GM23338 (cell line): ENCODE results near the gene RIPOR3. TPM values are rescaled to one million over a fixed set of nuclear protein-coding genes. Genes with fewer than 3 reads are reported as not detected.

ENCODE experiments used
- ATAC-seq: fragments of 200-7000 bp; cut with Tn5 transposase; 3 replicates; pipeline ENCODE4 v1.9.1; 2020
- DNase-seq: peaks from one replicate; pipeline ENCODE4 v3.0.0-alpha.2; 2015; ENCODE audit warnings: low spot score
- H2AFZ ChIP-seq: fragments of 200-600 bp; sonication (generic); 2 replicates; pipeline ENCODE4 v1.8.0; 2016; ENCODE audit warnings: antibody characterized with exemption, mild to moderate bottlenecking, moderate library complexity
- H3F3A ChIP-seq: fragments of 200-600 bp; sonication (generic); replicated peaks from 2 replicates; pipeline ENCODE4 v1.8.0; 2017; ENCODE audit warnings: antibody characterized with exemption, mixed run types, low read depth
- H3K27ac ChIP-seq: fragments of 200-600 bp; sonication (generic); 2 replicates; pipeline ENCODE4 v1.6.1; 2016; ENCODE audit warnings: low read depth
- H3K27me3 ChIP-seq: fragments of 200-600 bp; sonication (generic); 2 replicates; pipeline ENCODE4 v1.8.0; 2016; ENCODE audit warnings: mild to moderate bottlenecking, mixed run types, moderate library complexity; ENCODE audit not compliant: insufficient read depth
- H3K36me3 ChIP-seq: fragments of 200-600 bp; sonication (generic); 2 replicates; pipeline ENCODE4 v1.8.0; 2016; ENCODE audit warnings: mild to moderate bottlenecking; ENCODE audit not compliant: insufficient read depth
- H3K4me1 ChIP-seq: fragments of 200-600 bp; sonication (generic); 2 replicates; pipeline ENCODE4 v1.8.0; 2016; ENCODE audit warnings: mild to moderate bottlenecking, moderate library complexity; ENCODE audit not compliant: insufficient read depth
- H3K4me2 ChIP-seq: fragments of 200-600 bp; sonication (generic); 2 replicates; pipeline ENCODE4 v1.7.1; 2017; ENCODE audit warnings: mixed run types
- H3K4me3 ChIP-seq: fragments of 200-600 bp; sonication (generic); 2 replicates; pipeline ENCODE4 v1.6.1; 2016; ENCODE audit warnings: mixed run types
- H3K79me2 ChIP-seq: fragments of 200-600 bp; sonication (generic); replicated peaks from 2 replicates; pipeline ENCODE4 v1.8.0; 2017; ENCODE audit warnings: mild to moderate bottlenecking; ENCODE audit not compliant: insufficient read depth
- H3K9me2 ChIP-seq: fragments of 200-600 bp; sonication (generic); 2 replicates; pipeline ENCODE4 v1.8.0; 2017; ENCODE audit not compliant: insufficient read depth
- H4K20me1 ChIP-seq: fragments of 200-600 bp; sonication (generic); replicated peaks from 2 replicates; pipeline ENCODE4 v1.8.0; 2017; ENCODE audit warnings: mild to moderate bottlenecking; ENCODE audit not compliant: insufficient read depth
- H3K27ac Mint-ChIP-seq: 2 replicates; pipeline ENCODE4 v1.8.0; 2020; ENCODE audit warnings: inconsistent platforms, mild to moderate bottlenecking, moderate library complexity, mixed read lengths
- H3K27me3 Mint-ChIP-seq: 3 replicates; pipeline ENCODE4 v1.8.0; 2022; ENCODE audit warnings: low read depth, mild to moderate bottlenecking, moderate library complexity, mixed read lengths, inconsistent platforms; ENCODE audit not compliant: insufficient read depth, poor library complexity
- H3K36me3 Mint-ChIP-seq: 3 replicates; pipeline ENCODE4 v1.8.0; 2021; ENCODE audit warnings: low read depth, mild to moderate bottlenecking, inconsistent platforms, moderate library complexity, mixed read lengths
- H3K4me1 Mint-ChIP-seq: 3 replicates; pipeline ENCODE4 v1.8.0; 2020; ENCODE audit warnings: mild to moderate bottlenecking, inconsistent platforms, mixed read lengths
- H3K4me3 Mint-ChIP-seq: 3 replicates; pipeline ENCODE4 v1.8.0; 2021; ENCODE audit warnings: moderate library complexity, mild to moderate bottlenecking, inconsistent platforms, mixed read lengths
- H3K9me3 Mint-ChIP-seq: 3 replicates; pipeline ENCODE4 v1.8.0; 2020; ENCODE audit warnings: moderate library complexity, mild to moderate bottlenecking, inconsistent platforms, mixed read lengths
- CREB1 ChIP-seq: fragments of 250-450 bp; sonication (Bioruptor Pico); IDR thresholded peaks from 2 replicates; pipeline ENCODE4 v1.5.0; 2020; ENCODE audit warnings: low read depth, mild to moderate bottlenecking, moderate library complexity
- CTCF ChIP-seq, 2 experiments: fragments of 200-600 bp in 1 of 2; sonication (generic) in 1 of 2; conservative IDR thresholded peaks; 2 replicates each; pipeline versions ENCODE4 v1.5.1 to v1.6.1; 2016 to 2017; ENCODE audit warnings: antibody characterized with exemption in 2 of 2, low read depth in 2 of 2, mild to moderate bottlenecking in 2 of 2, moderate library complexity in 1 of 2
- ETS1 ChIP-seq: IDR thresholded peaks from 2 replicates; pipeline ENCODE4 v1.6.1; 2016; ENCODE audit warnings: antibody characterized with exemption
- EZH2 ChIP-seq: fragments of 200-600 bp; sonication (generic); IDR thresholded peaks from one replicate; pipeline ENCODE4 v1.8.0; 2017; ENCODE audit warnings: antibody characterized with exemption, mild to moderate bottlenecking, low read depth; ENCODE audit not compliant: unreplicated experiment
- EZH2phosphoT487 ChIP-seq: fragments of 200-600 bp; sonication (generic); IDR thresholded peaks from one replicate; pipeline ENCODE4 v1.8.1; 2018; ENCODE audit warnings: antibody characterized with exemption; ENCODE audit not compliant: unreplicated experiment
- JUNB ChIP-seq: IDR thresholded peaks from one replicate; pipeline ENCODE4 v1.6.1; 2016; ENCODE audit warnings: antibody characterized with exemption; ENCODE audit not compliant: unreplicated experiment
- NANOG ChIP-seq: IDR thresholded peaks from 2 replicates; pipeline ENCODE4 v1.6.1; 2016; ENCODE audit warnings: antibody characterized with exemption, borderline replicate concordance
- POLR2AphosphoS5 ChIP-seq: IDR thresholded peaks from 2 replicates; pipeline ENCODE4 v1.6.1; 2016; ENCODE audit warnings: antibody characterized with exemption, low read depth
- REST ChIP-seq: IDR thresholded peaks from one replicate; pipeline ENCODE4 v1.6.1; 2018; ENCODE audit warnings: antibody characterized with exemption; ENCODE audit not compliant: unreplicated experiment
- STAT1 ChIP-seq: IDR thresholded peaks from one replicate; pipeline ENCODE4 v1.6.1; 2016; ENCODE audit warnings: antibody characterized with exemption; ENCODE audit not compliant: unreplicated experiment
- ZNF114 ChIP-seq: fragments of 250-450 bp; sonication (Bioruptor Pico); IDR thresholded peaks from 2 replicates; pipeline ENCODE4 v1.5.0; 2020; ENCODE audit warnings: mild to moderate bottlenecking, moderate library complexity
- ZNF331 ChIP-seq: fragments of 250-450 bp; sonication (Bioruptor Pico); IDR thresholded peaks from 2 replicates; pipeline ENCODE4 v1.5.0; 2020; ENCODE audit warnings: low read depth, mild to moderate bottlenecking, moderate library complexity
- ZNF462 ChIP-seq: fragments of 250-450 bp; sonication (Bioruptor Pico); IDR thresholded peaks from 2 replicates; pipeline ENCODE4 v1.5.0; 2020; ENCODE audit warnings: mild to moderate bottlenecking, moderate library complexity
- polyA plus RNA-seq: library from polyadenylated mRNA; unstranded; fragments of >200 nt; fragmentation: Nextera tagmentation; extraction: Ambion mirVana; gene quantifications from 2 replicates; pipeline ENCODE4 v1.2.1, GENCODE V29; 2016
- total RNA-seq: library from RNA; depleted of rRNA; stranded (reverse); fragments of >200 nt; shearing (Covaris generic); gene quantifications from 2 replicates; pipeline ENCODE4 v1.2.3, GENCODE V29; 2014

Gene RIPOR3
- total and polyA plus RNA-seq, 2 experiments from 2014 or later: 4.9 to 6.3 TPM

GRCh38 chr20:50629670-50630045 lies 61.7 kb downstream of the RIPOR3 start:
- Histone ChIP-seq H3K27ac (no peak overlapping the region), H3F3A (no peaks in the 10 kb centered on the region), H3K4me2 (no peak overlapping the region), H3K4me3 (no peak overlapping the region), H2AFZ (no peak overlapping the region), H3K79me2 (no peaks in the 10 kb centered on the region), H3K27me3 (no peaks in the 10 kb centered on the region), H3K36me3 (no peaks in the 10 kb centered on the region), H4K20me1 (no peaks in the 10 kb centered on the region), H3K9me2 (no peaks in the 10 kb centered on the region), H3K4me1 (peaks cover 5% of the 10 kb centered on the region; the same call in 1 of the 2 replicates)
- Mint-ChIP-seq H3K36me3 (no peaks in the 10 kb centered on the region), H3K4me3 (no peak overlapping the region), H3K27ac (no peak overlapping the region), H3K4me1 (peaks cover 16% of the 10 kb centered on the region), H3K27me3 (peaks cover 11% of the 10 kb centered on the region), H3K9me3 (no peaks in the 10 kb centered on the region)
- TF ChIP-seq ETS1 (no peak), ZNF331 (CRISPR knock-in tag) (no peak), EZH2phosphoT487 (no peak), POLR2AphosphoS5 (no peak), CREB1 (CRISPR knock-in tag) (no peak), NANOG (no peak), REST (no peak), JUNB (no peak), CTCF (conservative IDR thresholded peaks at IDR 0.05; ENCODE audit: low read depth in 2 of 2) (no peak), STAT1 (no peak), ZNF114 (CRISPR knock-in tag) (no peak), EZH2 (no peak), ZNF462 (no peak)
- ATAC-seq (no peak), DNase-seq (no peak)
